HG03060 (cell line): ENCODE measurements around the gene IRAK1.

Source experiments
- ATAC-seq: cut with Tn5 transposase; IDR thresholded peaks from one replicate; pipeline ENCODE4 v1.9.1; 2021; ENCODE audit warnings: low read depth, moderate number of reproducible peaks; ENCODE audit not compliant: unreplicated experiment

IRAK1 gene

DNA sequence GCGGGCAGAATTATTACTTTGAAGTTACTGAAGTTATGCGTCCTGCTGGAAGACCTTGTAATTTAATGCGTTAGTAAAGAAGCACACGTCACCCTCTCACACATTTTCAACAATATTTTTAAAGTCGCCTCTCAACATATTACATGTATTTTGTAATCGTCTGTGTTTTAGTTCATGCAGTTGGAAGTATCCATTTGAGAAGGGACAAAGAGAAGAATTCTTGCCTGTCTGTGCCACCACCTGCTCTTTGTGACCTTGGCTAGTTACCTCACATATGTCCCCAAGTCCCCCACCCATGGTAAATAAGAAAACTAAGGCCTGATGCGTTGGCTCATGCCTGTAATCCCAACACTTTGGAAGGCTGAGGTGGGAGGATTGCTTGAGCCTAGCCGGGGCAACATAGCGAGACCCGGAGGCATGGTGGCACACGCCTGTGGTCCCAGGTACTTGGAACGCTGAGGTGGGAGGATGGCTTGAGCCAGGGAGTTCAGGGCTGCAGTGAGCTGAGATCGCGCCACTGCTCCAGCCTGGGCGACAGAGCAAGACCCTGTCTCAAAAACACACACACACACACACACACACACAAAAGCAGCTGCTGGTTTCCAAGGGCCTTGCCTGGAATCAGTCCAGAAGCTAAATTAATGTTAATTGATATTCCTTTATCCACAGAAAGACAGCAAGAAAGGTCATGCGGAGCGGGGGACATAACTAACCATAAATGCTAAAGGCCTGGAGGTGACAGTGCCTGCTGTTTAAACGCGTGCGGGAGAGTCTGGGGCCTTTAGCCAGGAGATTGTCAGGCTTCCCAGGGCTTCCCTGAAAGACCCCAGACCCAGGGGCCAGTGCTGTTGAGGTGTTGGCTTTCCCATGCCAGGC, 46.3 kb downstream of the IRAK1 start:
- no peak for ATAC-seq

- ATAC-seq: no peak
Observed at GRCh38 chrX:153972368-153973126, 47.2 kb downstream of the IRAK1 start, which contains the start of gene TMEM187. TSS of gene TMEM187 (plus strand) at chrX:153972754. CDS start at chrX:153982063, 9,309 bp downstream.

DNA sequence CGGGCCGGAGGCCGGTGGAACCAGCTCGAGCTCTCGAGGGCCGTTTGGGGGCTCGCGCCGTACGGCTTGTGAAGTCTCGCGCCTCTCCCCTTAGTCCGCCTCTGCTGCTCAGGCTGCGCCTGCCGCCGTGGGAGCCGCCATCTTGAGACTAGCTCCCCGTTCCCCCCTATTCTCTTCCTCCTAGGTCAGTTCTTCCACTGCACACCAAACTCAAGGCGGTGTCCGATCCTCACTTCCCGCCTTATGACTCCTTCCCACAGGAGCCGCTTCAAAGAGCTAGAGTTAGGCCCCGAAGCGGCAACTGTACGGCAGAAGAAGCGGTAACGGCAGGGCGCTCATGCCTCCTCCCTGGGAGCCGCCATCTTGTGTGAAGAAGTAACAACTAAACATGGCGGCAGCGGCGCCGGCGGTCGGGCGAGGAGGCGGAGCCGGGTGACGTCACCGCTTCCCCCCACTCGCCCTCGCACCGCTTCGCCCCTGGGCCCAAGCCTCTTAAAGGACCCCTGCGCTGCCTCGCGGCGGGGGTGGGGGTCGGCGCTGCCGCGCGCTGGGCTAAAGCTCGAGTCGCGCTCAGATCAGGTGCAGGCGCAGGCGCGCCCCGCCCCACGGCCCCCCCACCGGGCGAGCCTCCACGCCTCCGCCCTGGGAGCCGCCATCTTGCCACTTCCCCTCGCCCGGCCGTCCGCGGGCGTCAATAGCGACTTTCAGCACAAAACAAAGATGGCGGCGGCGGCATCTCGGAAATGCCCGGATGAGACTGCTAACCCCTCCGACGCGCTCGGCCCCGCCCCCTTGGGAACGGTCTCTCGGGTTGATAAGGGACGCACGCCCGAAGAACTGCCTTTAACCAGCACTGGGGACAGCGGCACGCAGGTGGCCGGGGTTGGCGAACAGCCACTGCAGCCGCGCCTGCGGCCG, 48.0 kb downstream of the IRAK1 start, which contains the start of gene HCFC1:
TSS of gene HCFC1 (minus strand) at position 369 of the 918 bp plus-strand sequence. CDS start 978 bp downstream, outside the sequence.
- ATAC-seq: no peak

GRCh38 chrX:153971124-153971449, 48.6 kb downstream of the IRAK1 start:
- no peak for ATAC-seq

DNA sequence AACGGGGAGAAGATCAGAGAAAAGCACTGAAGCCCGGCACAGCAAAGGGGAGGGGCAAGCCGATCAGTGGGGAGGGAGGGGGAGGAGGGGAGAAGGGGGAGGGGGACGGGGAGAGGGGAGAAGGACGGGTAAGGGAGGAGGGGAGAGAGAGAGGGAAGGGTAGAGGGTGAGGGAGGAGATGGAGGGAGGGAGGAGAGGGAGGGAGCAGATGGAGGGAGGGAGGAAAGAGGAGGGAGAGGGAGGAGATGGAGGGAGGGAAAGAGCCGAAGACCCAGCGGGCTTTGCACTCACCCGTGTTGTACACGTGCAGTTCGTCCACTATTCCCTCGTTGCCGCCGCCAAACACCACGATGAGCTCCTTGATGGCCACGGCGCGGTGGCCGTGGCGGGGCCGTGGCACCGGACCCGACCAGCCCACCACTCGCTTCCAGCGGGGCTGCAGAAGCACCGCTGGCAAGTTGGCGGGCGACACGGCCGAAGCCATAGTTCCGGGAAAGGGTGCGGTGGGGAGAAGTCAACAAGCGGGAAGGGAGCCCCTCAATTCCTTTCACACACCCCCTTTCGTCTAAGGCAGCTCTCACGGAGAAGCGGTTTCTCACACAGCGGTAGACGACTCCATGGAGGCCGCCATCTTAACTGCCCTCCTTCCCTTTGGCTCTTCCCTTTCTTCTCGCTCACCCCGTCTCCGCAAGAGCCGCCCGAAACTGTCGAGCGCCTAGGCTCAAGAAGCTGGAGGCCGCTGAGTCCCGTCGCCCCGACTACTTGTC, 49.2 kb downstream of the IRAK1 start:
- no peak for ATAC-seq

GRCh38 chrX:153969904-153970356, 49.8 kb downstream of the IRAK1 start:
- ATAC-seq: no peak

GRCh38 chrX:153969125-153969903, 50.4 kb downstream of the IRAK1 start:
- no peak for ATAC-seq

GRCh38 chrX:153968754-153969124, 51.0 kb downstream of the IRAK1 start:
- no peak for ATAC-seq

- ATAC-seq: no peak
Observed at GRCh38 chrX:153968255-153968654, 51.4 kb downstream of the IRAK1 start.

- ATAC-seq: no peak
Observed at GRCh38 chrX:153967536-153968224, 52.0 kb downstream of the IRAK1 start.

DNA sequence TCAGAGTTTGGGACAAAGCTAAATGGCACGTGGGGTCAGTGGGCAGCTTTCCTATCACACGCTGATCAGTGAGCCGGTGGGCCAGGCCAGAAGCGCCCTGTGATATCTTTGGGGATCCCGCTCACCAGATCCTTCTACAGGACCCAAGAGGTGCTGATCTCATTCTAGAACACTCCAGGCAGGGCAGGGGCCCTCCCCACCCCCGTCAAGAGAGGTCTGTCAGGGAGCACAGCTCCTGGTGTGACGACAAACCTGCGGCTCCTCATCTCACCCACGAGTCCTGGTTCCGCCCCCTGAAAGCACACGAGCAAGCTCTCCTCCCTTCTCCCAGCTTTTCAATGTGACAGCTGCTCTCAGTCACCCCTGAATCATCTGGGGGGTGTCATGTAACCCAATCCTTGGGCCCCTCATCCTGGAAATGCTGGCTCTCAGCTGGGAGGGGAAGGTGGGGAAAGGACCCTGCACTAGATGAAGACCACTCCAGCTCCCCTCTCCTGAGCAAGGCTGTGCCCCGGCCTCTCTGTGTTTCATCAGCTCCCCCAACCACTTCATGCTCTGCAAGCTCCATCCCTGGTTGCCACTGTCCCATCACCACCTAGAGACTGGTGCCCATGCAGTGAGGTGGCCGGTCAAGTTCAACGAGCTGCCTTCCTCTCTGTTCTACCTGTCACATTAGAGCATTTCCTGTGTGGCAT, 52.7 kb downstream of the IRAK1 start:
- ATAC-seq: no peak

GRCh38 chrX:153966283-153966688, 53.4 kb downstream of the IRAK1 start:
- no peak for ATAC-seq

DNA sequence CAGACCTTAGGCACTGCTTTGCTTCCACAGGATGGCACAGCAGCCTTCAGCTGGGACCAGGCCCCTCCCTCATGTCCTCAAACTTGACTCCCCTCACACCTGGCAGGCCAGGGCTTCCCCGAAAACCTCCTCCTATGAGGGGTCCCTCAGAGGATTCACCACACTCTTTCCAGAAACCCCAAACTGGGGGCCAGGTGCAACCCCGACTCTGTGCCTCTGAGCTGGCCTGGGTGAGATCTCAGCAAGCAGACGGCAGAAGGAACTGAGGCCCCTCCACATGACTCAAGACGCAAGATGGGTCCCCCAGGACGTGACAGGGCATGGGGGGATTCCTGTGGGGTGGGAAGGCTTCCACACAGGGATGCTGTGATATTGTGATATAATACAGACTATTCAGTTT, 54.3 kb downstream of the IRAK1 start:
- no peak for ATAC-seq

GRCh38 chrX:153964105-153964504, 55.6 kb downstream of the IRAK1 start:
- no peak for ATAC-seq

GRCh38 chrX:153963546-153963945, 56.2 kb downstream of the IRAK1 start:
- no peak for ATAC-seq

- ATAC-seq: no peak
Observed at GRCh38 chrX:153961292-153961691, 58.4 kb downstream of the IRAK1 start.

GRCh38 chrX:153960786-153961185, 58.9 kb downstream of the IRAK1 start:
- ATAC-seq: no peak
